NCI-H524 treated with DMSO at 0.1 percent for 48 hours (cell line): ENCODE results near the gene SPON1.
"Not testable (repeated sequence)": the region's sequence is repeated elsewhere in the genome, so short reads cannot be mapped to it uniquely, and the experiment has no call there.

ENCODE experiments used
- DNase-seq: peaks from one replicate; lab custom pipeline; 2025; lab: John Stamatoyannopoulos, UW

The SPON1 gene

GRCh38 chr11:14270690-14271542 lies 308.4 kb downstream of the SPON1 start:
- DNase-seq, result no peak

GRCh38 chr11:14273895-14274294 lies 311.4 kb downstream of the SPON1 start:
- DNase-seq, result no peak

- no peak for DNase-seq
These were observed 312.6 kb downstream of the SPON1 start for GRCh38 chr11:14275076-14275475.

- not testable (repeated sequence) for DNase-seq
These were observed 316.3 kb downstream of the SPON1 start for GRCh38 chr11:14278869-14279268.

GRCh38 chr11:14288189-14288935 lies 325.8 kb downstream of the SPON1 start:
- DNase-seq, result no peak

- DNase-seq, result no peak
These were observed 327.9 kb downstream of the SPON1 start for GRCh38 chr11:14290422-14290821.

GRCh38 chr11:14299921-14300320 lies 337.4 kb downstream of the SPON1 start:
- no peak for DNase-seq

GRCh38 chr11:14300661-14301304 lies 338.3 kb downstream of the SPON1 start:
- DNase-seq, result no peak

GRCh38 chr11:14304601-14305000 lies 342.1 kb downstream of the SPON1 start:
- DNase-seq, result no peak

- no peak for DNase-seq
These were observed 343.1 kb downstream of the SPON1 start for GRCh38 chr11:14305649-14306048.

GRCh38 chr11:14306481-14306880 lies 344.0 kb downstream of the SPON1 start:
- no peak for DNase-seq

- DNase-seq, result peak; percentile 21
These were observed 345.8 kb downstream of the SPON1 start for GRCh38 chr11:14308114-14308896.

GRCh38 chr11:14308897-14309387 lies 346.4 kb downstream of the SPON1 start:
- no peak for DNase-seq

GRCh38 chr11:14309425-14310192 lies 347.1 kb downstream of the SPON1 start:
- no peak for DNase-seq

- no peak for DNase-seq
These were observed 348.2 kb downstream of the SPON1 start for GRCh38 chr11:14310679-14311078.

- DNase-seq, result no peak
These were observed 350.4 kb downstream of the SPON1 start for GRCh38 chr11:14312736-14313438.

GRCh38 chr11:14314127-14314526 lies 351.6 kb downstream of the SPON1 start:
- DNase-seq, result no peak

- DNase-seq, result no peak
These were observed 352.6 kb downstream of the SPON1 start for GRCh38 chr11:14315130-14315529.
